Skeletal muscle tissue (tissue), 4 donors: ENCODE results near the gene TMEM171. TPM values are rescaled to one million over a fixed set of nuclear protein-coding genes. Genes with fewer than 3 reads are reported as not detected.

Experiments used
- H3K27ac ChIP-seq: one replicate; pipeline ENCODE4 v1.7.0; 2013; ENCODE audit warnings: mild to moderate bottlenecking, low read depth, low read length, inconsistent platforms
- H3K27me3 ChIP-seq, 3 donors: one replicate each; pipeline ENCODE4 v1.7.0; 2013; ENCODE audit warnings: low read length in 3 of 3; ENCODE audit not compliant: control insufficient read depth in 3 of 3, insufficient read depth in 3 of 3
- H3K36me3 ChIP-seq, 3 donors: one replicate each; pipeline ENCODE4 v1.7.0; 2013; ENCODE audit warnings: low read length in 3 of 3; ENCODE audit not compliant: control insufficient read depth in 3 of 3, insufficient read depth in 3 of 3
- H3K4me1 ChIP-seq, 3 donors: one replicate each; pipeline ENCODE4 v1.7.0; 2013; ENCODE audit warnings: low read length in 3 of 3, mild to moderate bottlenecking in 3 of 3; ENCODE audit not compliant: control insufficient read depth in 3 of 3, insufficient read depth in 3 of 3
- H3K4me3 ChIP-seq, 3 donors: one replicate each; pipeline ENCODE4 v1.7.0; 2013; ENCODE audit warnings: low read length in 3 of 3
- H3K9ac ChIP-seq, 3 donors: one replicate each; pipeline ENCODE4 v1.7.0; 2013; ENCODE audit warnings: low read length in 3 of 3, mild to moderate bottlenecking in 3 of 3, moderate library complexity in 2 of 3, low read depth in 1 of 3
- H3K9me3 ChIP-seq, 3 donors: one replicate each; pipeline ENCODE4 v1.7.0; 2013; ENCODE audit warnings: low read length in 3 of 3; ENCODE audit not compliant: control insufficient read depth in 3 of 3
- total RNA-seq: library from RNA; depleted of rRNA; stranded (reverse); fragments of >200 nt; gene quantifications from one replicate; pipeline ENCODE4 v1.2.3, GENCODE V29; 2014
- donor health status: Osteomylitis.

TMEM171 gene
- total RNA-seq, 1 donor from 2014 or later = not detected

DNA sequence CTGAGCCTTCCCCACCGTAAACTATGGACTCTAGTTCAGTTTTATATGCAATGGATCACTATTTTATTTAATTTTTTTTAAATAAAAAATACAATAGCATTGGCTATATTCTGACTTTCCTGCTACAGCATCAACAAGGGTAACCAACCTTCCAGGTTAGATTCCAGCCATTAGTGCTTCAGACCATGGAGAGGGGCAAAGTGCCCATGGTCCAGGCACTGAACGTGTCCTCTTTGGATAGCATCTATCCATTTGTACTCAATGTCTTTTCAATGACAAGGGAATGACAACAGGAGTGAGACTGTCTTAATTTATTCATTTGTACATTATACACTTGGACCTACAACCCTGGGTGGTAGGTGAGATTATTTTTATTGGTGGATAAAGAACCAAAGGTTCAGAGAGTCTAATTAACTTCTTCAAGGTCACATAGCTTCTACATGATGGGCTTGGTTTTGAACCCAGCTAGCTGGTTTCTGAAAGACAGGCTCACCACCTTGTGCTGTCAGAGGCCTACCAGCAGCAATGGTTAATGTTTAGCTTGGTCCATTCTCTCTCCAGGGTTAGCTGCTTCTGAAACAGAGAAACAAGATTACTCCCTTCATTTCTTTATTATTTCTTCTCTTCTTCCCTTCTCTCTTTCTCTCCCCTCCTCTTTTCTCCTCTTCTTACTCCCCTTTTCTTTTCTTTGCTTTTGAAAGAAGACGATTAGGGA, 11.5 kb downstream of the TMEM171 start:
- Histone ChIP-seq H3K27ac (no peak overlapping the region), H3K4me3 (no peak overlapping the region), H3K9ac (no peak overlapping the region), H3K4me1 (no peaks in the 10 kb centered on the region), H3K27me3 (peaks cover 6 to 12% (median 7%) of the 10 kb centered on the region in 3 donors), H3K36me3 (no peaks in the 10 kb centered on the region), H3K9me3 (no peaks in the 10 kb centered on the region)

DNA sequence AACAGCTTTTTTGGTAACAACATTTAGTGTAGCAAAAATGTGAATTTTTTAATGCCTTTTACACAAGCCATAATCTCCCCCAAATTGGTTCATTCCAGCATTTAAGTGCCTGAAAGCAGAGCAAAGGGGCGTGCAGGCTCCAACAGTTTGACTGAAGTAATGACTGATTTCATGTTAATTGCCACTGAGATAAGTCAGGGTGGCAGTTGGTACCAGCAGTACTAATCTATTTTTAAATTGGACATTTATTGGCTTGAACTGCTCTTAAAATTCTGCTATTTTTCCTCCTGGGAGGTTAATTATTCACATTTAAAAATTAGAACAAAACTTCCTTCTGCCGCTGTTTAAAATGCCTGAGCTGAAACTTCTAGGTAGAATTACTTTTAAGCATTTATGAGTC, 12.4 kb downstream of the TMEM171 start:
- H3K9me3 ChIP-seq = no peaks in the 10 kb centered on the region
- H3K27me3 ChIP-seq = peaks cover 7 to 19% (median 8%) of the 10 kb centered on the region in 3 donors
- H3K27ac ChIP-seq = no peak overlapping the region
- H3K4me3 ChIP-seq = no peak overlapping the region
- no peaks in the 10 kb centered on the region for H3K36me3 ChIP-seq
- no peak overlapping the region for H3K9ac ChIP-seq
- no peaks in the 10 kb centered on the region for H3K4me1 ChIP-seq

DNA sequence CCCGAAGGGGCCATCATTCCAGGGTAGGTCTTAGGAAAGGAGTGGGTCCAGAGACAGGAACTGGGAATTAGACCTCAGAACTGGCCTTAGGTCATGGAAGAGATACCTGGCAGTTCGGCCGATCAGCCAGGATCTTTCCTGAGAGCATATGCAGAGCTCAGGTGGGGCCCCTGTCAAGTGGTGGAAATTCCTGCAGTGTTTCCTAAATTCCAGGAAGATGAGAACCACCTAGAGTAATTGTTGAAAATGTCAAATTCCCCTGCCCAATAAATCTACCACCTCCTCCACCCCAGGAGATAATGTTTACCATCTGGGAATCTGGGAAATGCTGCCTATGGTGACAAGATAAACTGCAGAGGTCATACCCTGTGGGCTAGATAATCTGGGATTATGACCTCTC, 14.6 kb downstream of the TMEM171 start:
- no peaks in the 10 kb centered on the region for H3K36me3 ChIP-seq
- no peak overlapping the region for H3K9ac ChIP-seq
- H3K4me1 ChIP-seq = no peaks in the 10 kb centered on the region
- no peak overlapping the region for H3K4me3 ChIP-seq
- no peaks in the 10 kb centered on the region for H3K9me3 ChIP-seq
- no peak overlapping the region for H3K27ac ChIP-seq
- H3K27me3 ChIP-seq = peaks cover 5 to 20% (median 7%) of the 10 kb centered on the region in 3 donors

DNA sequence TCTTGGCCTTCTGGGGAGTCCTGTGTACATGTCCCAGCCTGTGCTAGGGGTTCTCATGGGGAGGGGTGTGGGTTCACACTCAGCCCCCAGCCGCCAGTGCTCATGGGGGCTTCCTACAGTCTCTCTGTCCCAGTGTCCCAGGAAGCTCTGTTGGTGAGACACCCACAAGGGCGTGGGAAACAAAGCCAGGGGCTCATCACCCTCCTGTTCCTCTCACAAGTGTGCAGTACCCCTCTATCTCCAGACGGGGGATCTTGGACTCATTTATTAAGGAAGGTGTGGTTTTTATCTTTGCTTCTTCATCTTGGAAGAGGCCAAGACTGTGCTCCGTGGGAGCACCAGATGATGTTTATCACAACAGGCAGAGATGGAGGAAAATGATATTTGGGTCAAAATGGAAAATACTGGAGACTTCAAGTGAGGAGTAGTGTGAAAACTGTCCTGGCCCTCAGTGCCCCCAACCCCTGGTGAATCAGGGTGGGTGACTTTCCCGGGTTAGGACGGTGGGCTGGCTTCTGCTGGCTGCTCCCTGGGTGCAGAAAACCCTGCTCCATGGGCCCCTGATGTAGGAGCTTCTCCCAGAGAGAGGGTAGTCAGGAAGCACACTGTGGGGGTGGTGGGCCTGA, 15.2 kb downstream of the TMEM171 start:
- Histone ChIP-seq H3K4me1 (no peaks in the 10 kb centered on the region), H3K9me3 (no peaks in the 10 kb centered on the region), H3K27ac (no peak overlapping the region), H3K9ac (no peak overlapping the region), H3K27me3 (peaks cover 5 to 17% (median 7%) of the 10 kb centered on the region in 3 donors), H3K36me3 (no peaks in the 10 kb centered on the region), H3K4me3 (no peak overlapping the region)

DNA sequence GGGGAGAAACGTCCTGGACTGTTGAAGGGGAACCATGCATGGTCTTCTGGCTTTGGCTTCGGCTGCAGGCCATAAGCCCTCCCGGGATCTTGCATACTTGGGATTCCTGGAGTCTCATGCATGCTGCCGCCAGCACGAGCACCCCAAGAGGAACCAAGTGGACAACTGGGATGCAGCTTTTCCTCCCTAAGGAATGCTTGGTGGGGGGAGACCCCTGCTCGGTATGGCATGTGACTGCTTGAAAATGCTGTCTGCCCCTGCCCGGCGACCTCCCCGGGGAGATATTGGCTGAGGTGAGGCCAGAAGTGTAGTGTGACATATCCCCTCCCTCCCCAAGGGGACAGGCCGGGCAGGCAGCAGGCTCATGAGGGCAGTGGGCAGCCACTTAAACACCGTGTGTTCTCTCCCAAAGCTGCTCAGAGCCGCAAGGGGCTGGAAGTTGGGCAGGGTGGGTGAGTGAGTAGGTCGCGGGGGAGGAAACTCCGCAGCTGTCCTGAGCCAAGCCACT, 15.7 kb downstream of the TMEM171 start:
- Histone ChIP-seq H3K9me3 (no peaks in the 10 kb centered on the region), H3K27ac (no peak overlapping the region), H3K4me1 (no peaks in the 10 kb centered on the region), H3K9ac (no peak overlapping the region), H3K36me3 (no peaks in the 10 kb centered on the region), H3K4me3 (no peak overlapping the region), H3K27me3 (peaks cover 5 to 17% (median 7%) of the 10 kb centered on the region in 3 donors)

DNA sequence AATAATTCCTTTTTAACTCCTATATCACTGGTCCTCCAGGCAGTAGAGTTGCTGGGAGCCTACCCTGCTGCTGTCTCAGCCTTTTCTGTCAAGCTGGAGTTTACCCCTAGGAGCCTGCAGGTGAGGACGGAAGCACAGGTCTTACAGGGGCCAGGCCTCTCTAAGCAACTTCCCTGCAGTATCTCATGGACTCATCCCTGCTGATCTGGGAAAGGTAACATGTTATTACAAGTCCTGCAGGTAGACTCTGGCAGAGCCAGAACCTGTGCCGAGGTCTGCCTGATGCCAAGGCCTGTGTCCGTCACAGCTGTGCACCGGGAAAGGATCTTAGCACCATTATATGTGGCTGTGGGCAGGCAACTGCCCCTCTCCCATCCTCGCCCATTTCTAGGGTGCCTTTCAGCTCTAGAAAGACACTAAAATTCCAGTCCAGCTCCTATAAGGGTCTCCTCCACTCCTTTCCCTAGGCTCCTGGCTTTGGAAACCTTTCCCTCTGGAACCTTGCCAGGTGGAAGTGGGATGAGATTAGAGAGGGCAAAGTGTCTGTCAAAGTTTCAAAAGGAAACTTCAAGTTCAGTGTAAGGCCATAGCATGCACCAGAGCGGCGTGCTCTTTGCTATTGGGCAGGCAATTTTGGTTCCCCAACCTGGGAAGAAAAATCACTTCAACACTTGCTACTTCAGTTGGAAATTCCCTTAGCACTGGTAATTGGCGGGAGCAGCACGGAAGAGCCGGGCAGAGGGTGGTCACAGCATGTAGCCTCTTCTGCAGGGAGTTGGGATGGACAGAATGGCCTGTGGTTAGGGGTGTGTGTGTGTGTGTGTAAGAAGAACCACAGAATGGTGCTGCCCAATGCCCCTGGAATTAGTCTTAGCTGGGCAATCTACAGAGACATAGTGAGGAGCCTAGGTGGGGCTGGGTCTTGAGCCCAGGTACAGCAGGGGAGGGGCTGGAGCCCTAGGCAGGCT, 17.5 kb downstream of the TMEM171 start:
- H3K27me3 ChIP-seq = peaks cover 5 to 17% (median 7%) of the 10 kb centered on the region in 3 donors
- H3K9me3 ChIP-seq = no peaks in the 10 kb centered on the region
- no peak overlapping the region for H3K4me3 ChIP-seq

DNA sequence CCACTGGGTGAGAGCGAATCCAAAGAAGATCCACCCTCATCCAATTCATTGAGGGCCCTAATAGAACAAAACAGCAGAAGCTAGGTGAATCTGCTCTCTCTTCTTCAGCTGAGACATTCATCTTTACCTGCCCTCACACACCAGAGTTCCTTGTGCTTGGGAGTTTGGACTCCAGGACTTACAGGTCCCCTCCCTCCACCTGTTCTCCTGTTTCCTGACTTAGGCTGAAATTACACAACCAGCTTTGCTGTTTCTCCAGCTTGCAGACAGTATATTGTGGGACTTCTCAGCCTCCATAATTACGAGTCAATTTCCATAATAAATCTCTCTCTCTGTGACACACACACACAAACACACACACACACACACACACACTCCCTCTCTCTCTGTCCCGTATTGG, 19.1 kb downstream of the TMEM171 start:
- Histone ChIP-seq H3K4me3 (no peak overlapping the region), H3K9ac (no peak overlapping the region), H3K27me3 (peaks cover 5 to 17% (median 7%) of the 10 kb centered on the region in 3 donors), H3K36me3 (no peaks in the 10 kb centered on the region), H3K4me1 (peaks cover 0 to 5% (median 0%) of the 10 kb centered on the region in 3 donors), H3K27ac (no peak overlapping the region), H3K9me3 (no peaks in the 10 kb centered on the region)

More for the DNA sequence above, 17.5 kb downstream of the TMEM171 start:
- H3K27ac ChIP-seq = no peak overlapping the region
- no peaks in the 10 kb centered on the region for H3K36me3 ChIP-seq
- H3K9ac ChIP-seq = no peak overlapping the region
- H3K4me1 ChIP-seq = no peaks in the 10 kb centered on the region

DNA sequence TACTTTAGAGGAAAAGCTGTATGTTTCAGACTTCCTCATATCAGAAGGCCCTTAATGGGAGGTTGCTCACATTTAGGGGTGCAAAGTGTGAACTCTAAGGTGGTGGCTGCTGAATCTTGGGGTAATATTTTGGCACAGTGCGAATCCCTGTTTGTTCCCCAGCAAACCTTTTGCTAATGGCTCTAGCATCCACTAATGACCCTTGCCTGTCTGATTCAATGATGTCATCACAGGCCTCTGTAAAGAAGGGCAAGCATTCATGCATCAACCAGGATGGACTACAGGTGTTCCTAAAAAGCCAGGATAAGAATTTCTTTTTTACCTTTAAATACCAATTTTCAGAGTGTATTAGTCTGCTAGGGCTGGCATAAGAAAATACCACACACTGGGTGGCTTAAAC, 20.4 kb downstream of the TMEM171 start:
- no peak overlapping the region for H3K27ac ChIP-seq
- no peaks in the 10 kb centered on the region for H3K9me3 ChIP-seq
- no peak overlapping the region for H3K9ac ChIP-seq
- peaks cover 0 to 5% (median 0%) of the 10 kb centered on the region in 3 donors for H3K4me1 ChIP-seq
- H3K4me3 ChIP-seq = no peak overlapping the region
- H3K27me3 ChIP-seq = peaks cover 5 to 17% (median 7%) of the 10 kb centered on the region in 3 donors
- no peaks in the 10 kb centered on the region for H3K36me3 ChIP-seq

DNA sequence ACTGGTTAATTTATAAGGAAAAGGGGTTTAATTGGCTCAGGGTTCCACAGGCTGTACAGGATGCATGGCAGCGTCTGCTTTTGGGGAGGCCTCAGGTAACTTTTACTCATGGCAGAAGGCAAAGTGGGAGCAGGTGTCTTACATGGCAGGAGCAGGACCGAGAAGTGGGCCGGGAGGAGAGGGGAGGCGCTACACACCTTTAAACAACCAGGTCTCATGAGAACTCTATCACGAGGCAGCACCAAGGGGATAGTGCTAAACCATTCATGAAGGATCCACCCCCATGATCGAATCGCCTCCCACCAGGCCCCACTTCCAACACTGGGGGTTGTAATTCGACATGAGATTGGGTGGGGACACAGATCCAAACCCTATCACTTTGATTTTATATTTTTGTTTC, 21.7 kb downstream of the TMEM171 start:
- Histone ChIP-seq H3K27me3 (peaks cover 0 to 6% (median 3%) of the 10 kb centered on the region in 3 donors), H3K27ac (no peak overlapping the region), H3K36me3 (no peaks in the 10 kb centered on the region), H3K4me3 (no peak overlapping the region), H3K4me1 (peaks cover 0 to 5% (median 0%) of the 10 kb centered on the region in 3 donors), H3K9ac (no peak overlapping the region), H3K9me3 (no peaks in the 10 kb centered on the region)
